ENCODE data around the gene KLRF2. TPM values are rescaled to one million over a fixed set of nuclear protein-coding genes. Genes with fewer than 3 reads are reported as not detected.

The KLRF2 gene
- total RNA-seq, 1 experiment from 2014 or later, result not detected

DNA sequence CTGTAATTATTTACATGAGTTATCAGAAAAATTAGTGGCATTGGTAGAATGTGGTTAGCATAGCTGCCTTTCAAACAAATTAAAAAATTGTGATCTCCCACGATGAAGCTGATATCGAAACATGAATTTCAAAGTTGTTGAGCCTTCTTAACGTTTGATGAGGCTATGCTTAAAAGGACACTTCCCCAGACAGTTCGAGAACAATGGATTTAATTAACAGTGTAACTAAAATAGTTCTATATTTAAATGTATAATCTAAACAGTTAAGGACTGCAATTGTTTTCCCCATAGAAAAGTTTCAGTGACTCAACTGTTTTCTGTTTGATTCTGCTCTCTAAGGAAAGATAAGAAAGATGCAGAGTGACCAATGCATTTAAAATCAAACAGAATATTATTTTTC lies 13.8 kb upstream of the KLRF2 start:
- Histone ChIP-seq H2AFZ (ENCODE audit: low read length) (no peak overlapping the region), H3K27ac (ENCODE audit: insufficient read length, low read depth, low read length) (no peak overlapping the region), H3K9me3 (ENCODE audit: control insufficient read depth, low read depth, low read length) (no peaks in the 10 kb centered on the region), H4K8ac (replicated peaks; ENCODE audit: insufficient read length, low read depth, low read length) (no peak overlapping the region), H3K18ac (ENCODE audit: insufficient read length, low read depth, low read length) (no peak overlapping the region), H3K4me2 (ENCODE audit: insufficient read depth, insufficient read length, low read length) (no peak overlapping the region), H2BK120ac (ENCODE audit: low read depth, low read length, poor library complexity, severe bottlenecking) (no peak overlapping the region), H3K79me2 (ENCODE audit: insufficient read depth, low read length) (no peaks in the 10 kb centered on the region), H3K79me1 (ENCODE audit: insufficient read depth, low read depth, low read length, poor library complexity, severe bottlenecking) (no peaks in the 10 kb centered on the region), H4K91ac (ENCODE audit: insufficient read length, low read depth, low read length) (no peak overlapping the region), H3K23ac (ENCODE audit: insufficient read length, low read depth, low read length) (no peak overlapping the region), H3K9ac (ENCODE audit: extremely low read depth, insufficient read length, low read length) (no peak overlapping the region), H3K56ac (ENCODE audit: insufficient read length, low read depth, low read length) (no peak overlapping the region), H3K23me2 (ENCODE audit: insufficient read length, low read depth, low read length, poor library complexity, severe bottlenecking) (no peaks in the 10 kb centered on the region), H4K20me1 (ENCODE audit: control insufficient read depth, insufficient read depth, insufficient read length) (no peaks in the 10 kb centered on the region), H4K5ac (ENCODE audit: insufficient read length, low read depth, low read length) (no peak overlapping the region), H3T11ph (ENCODE audit: low read length) (no peak overlapping the region), H2BK20ac (ENCODE audit: low read depth, low read length, poor library complexity, severe bottlenecking) (no peak overlapping the region), H3K27me3 (ENCODE audit: insufficient read depth, low read length) (no peaks in the 10 kb centered on the region), H2BK12ac (ENCODE audit: insufficient read length, low read depth, low read length) (no peak overlapping the region), H3K4me1 (ENCODE audit: insufficient read depth, low read length) (no peaks in the 10 kb centered on the region; the same call in 1 of the 2 replicates), H2BK15ac (ENCODE audit: low read depth, low read length) (no peak overlapping the region), H2AK5ac (ENCODE audit: insufficient read length, low read length) (no peak overlapping the region), H3K14ac (ENCODE audit: insufficient read depth, low read length) (no peak overlapping the region), H2BK5ac (ENCODE audit: insufficient read length, low read length) (no peak overlapping the region), H3K4ac (ENCODE audit: low read depth, low read length) (no peak overlapping the region)
- Mint-ChIP-seq H3K27me3 (ENCODE audit: low read depth) (no peaks in the 10 kb centered on the region), H3K27ac (no peak overlapping the region), H3K9me3 (no peaks in the 10 kb centered on the region), H3K4me1 (peaks cover 20 to 23% of the 10 kb centered on the region in 2 experiments), H3K4me3 (no peak overlapping the region), H3K36me3 (ENCODE audit: insufficient read depth in 1 of 3, low read depth in 3 of 3) (no peaks in the 10 kb centered on the region)
- DNase-seq, result no peak
- TF ChIP-seq CTCF (conservative IDR thresholded peaks at IDR 0.05), result no peak
- no CpG with 5 or more reads among the region's 4 CpGs for WGBS (ENCODE audit: extremely low coverage, insufficient read length, low lambda C conversion rate)

All from H9 (cell line).